GM19240 (cell line): Measurements from ENCODE around the gene ZBTB47.

Experiments
- DNase-seq: peaks from one replicate; pipeline ENCODE4 v3.0.0; 2011; ENCODE audit warnings: low spot score; ENCODE audit not compliant: insufficient read length

Gene ZBTB47

GRCh38 chr3:42652611-42653302 lies 740 bp upstream of the ZBTB47 start:
- DNase-seq: no peak

GRCh38 chr3:42653303-42653559 lies 266 bp upstream of the ZBTB47 start:
- DNase-seq: no peak

- no peak for DNase-seq
These were observed 1.1 kb downstream of the ZBTB47 start for GRCh38 chr3:42654331-42655201.

GRCh38 chr3:42655331-42655888 lies 1.9 kb downstream of the ZBTB47 start:
- DNase-seq: no peak

GRCh38 chr3:42655980-42656679 lies 2.6 kb downstream of the ZBTB47 start:
- no peak for DNase-seq

GRCh38 chr3:42656680-42657610 lies 3.4 kb downstream of the ZBTB47 start:
- DNase-seq: no peak

DNA sequence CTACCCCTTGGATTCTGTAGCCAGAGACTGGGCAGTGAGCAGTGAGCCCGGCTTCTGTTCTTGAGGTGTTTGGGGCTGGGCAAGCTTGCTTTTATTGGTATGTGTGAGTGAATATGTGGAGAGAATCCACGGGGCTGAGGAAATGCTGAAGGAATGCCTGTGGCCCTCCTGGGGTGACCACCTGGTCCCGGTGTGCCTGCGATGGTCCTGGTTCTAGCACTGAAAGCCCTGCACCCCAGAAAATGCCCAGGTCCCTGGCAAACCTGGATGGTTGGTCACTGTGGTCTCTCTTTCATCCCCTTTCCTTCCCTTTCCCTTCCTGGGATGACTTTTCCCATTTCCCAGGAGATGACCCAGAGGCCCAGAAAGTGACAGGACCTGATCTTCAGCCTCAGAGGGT lies 4.2 kb downstream of the ZBTB47 start:
- DNase-seq: no peak

DNA sequence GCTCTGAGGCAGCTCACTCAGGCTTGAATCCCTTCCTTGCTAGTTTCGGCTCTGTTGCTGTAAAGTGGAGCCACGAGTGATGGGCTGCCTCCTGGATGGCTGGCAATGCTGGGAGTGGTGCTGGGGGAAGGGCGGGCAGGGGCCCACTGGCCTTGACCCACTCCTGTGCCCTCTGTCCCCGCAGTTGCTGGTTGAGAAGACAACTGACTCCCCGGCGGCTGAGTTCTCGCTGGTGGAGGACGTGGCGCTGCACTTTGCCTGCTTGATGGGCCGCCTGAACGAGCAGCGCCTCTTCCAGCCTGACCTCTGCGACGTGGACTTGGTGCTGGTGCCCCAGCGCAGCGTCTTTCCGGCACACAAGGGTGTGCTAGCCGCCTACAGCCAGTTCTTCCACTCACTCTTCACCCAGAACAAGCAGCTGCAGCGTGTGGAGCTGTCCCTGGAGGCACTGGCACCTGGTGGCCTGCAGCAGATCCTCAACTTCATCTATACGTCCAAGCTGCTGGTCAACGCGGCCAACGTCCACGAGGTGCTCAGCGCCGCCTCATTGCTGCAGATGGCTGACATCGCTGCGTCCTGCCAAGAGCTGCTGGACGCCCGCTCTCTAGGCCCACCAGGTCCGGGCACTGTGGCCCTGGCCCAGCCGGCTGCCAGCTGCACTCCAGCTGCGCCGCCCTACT lies 4.7 kb downstream of the ZBTB47 start:
- DNase-seq: no peak

- no peak for DNase-seq
These were observed 5.4 kb downstream of the ZBTB47 start for GRCh38 chr3:42658771-42659390.

DNA sequence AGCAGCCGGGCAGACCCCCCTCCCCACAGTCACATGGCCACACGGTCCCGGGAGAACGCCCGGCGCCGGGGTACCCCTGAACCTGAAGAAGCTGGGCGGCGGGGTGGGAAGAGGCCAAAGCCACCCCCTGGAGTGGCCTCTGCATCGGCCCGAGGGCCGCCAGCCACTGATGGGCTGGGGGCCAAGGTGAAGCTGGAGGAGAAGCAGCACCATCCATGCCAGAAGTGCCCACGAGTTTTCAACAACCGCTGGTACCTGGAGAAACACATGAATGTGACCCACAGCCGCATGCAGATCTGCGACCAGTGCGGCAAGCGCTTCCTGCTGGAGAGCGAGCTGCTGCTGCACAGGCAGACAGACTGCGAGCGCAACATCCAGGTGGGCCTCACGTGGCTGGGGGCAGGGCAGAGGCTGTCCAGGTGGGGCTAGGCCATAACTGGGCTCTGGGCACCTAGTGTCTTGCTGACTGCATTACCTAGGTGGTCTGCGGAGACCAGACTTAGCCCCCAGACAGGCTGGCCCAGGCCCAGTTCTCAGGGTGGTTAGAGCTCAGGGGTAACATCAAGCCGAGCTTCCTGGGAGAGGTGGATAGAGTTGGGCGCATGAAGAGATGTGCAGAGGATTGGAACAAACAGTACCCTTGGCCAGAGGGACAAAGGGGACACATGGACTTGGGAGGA lies 6.1 kb downstream of the ZBTB47 start:
- DNase-seq: no peak

- no peak for DNase-seq
These were observed 6.7 kb downstream of the ZBTB47 start for GRCh38 chr3:42660131-42660715.

- no peak for DNase-seq
These were observed 7.4 kb downstream of the ZBTB47 start for GRCh38 chr3:42660898-42661297.

DNA sequence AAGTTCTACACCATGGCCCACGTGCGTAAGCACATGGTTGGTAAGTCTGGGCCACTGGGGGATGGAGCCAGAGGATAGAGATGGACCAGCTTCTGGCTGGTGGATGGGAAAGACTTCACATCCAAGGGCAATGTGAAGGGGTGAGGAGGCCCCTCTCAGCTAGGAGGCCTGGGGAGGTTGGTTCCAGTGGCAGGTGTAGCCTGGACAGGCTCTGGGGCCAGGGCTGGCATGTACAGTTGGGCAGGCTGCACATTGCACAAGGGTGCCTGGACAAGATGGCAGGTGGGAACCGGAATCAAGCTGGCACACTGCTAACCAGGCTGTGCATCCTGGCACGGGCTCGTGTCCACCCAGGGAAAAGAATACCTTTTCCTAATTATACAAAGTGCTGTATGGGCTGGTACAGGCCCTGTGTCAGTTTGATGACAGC lies 8.1 kb downstream of the ZBTB47 start:
- no peak for DNase-seq

GRCh38 chr3:42662037-42662812 lies 8.7 kb downstream of the ZBTB47 start:
- DNase-seq: no peak

- DNase-seq: no peak
These were observed 9.5 kb downstream of the ZBTB47 start for GRCh38 chr3:42662813-42663535.

DNA sequence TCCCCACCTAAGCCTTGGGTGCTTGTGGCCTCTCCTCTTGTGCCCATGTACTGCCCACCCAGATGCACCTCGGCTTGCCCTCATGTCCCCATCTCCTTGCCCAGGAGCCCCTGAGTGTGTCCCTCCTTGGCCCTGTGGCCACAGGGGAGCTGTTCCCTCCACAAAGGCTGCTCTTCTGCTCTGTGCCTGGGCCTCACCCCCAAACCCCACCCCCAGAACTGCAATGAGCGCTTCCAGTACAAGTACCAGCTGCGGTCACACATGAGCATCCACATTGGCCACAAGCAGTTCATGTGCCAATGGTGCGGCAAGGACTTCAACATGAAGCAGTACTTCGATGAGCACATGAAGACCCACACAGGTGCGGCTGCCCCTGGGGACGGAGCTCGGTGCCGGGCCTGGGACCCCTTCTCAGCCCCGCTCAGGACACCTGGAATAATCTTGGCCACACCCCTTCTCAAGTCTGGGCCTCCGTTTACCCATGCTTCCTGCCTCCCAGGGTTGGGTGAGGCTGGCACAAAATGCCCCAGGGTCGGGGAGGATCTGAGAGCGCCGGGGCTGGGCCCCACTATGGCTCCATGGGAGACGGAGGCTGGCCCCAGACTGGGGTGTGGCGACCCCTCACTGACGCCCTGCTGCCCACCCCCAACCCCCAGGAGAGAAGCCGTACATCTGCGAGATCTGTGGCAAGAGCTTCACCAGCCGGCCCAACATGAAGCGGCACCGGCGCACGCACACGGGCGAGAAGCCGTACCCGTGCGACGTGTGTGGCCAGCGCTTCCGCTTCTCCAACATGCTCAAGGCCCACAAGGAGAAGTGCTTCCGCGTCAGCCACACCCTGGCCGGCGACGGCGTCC lies 10.3 kb downstream of the ZBTB47 start:
- DNase-seq: no peak

DNA sequence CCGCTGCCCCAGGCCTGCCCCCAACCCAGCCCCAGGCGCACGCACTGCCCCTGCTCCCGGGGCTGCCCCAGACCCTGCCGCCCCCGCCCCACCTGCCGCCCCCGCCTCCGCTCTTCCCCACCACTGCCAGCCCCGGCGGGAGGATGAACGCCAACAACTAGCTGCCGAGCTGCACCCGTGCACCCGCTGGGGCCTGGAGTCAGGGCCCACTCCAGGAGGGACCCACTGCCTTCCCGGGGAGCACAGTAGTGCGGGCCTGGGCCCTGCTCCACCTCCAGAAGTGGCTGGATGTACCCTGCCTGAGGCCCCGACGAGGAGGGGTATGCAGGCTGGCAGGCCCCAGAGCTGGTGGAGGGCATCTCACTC lies 10.9 kb downstream of the ZBTB47 start:
- no peak for DNase-seq
